Measurements from ENCODE around the gene TRIM41.

DNA sequence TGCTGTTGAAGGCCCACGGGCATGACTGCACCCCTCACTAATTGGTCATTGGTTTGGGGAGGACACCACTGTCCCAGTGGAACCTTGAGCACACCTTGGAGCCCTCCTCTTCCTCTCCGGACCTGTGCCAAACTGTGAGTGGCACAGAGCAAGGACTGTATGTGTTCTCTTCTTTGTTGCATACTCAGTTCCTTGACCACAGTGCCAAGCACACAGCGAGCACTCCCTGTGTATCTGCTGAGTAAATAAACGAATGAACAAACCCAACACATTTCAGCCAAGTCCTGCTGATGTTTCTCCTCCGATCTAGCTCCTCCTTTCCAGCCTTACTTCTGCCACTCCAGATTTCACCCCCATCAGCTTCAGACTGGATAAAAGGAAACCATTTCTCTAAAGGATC, 40.6 kb downstream of the TRIM41 start:
- no peak for TF ChIP-seq POLR2AphosphoS5 (IDR thresholded peaks at IDR 0.05)
- TF ChIP-seq, protein P1, sequence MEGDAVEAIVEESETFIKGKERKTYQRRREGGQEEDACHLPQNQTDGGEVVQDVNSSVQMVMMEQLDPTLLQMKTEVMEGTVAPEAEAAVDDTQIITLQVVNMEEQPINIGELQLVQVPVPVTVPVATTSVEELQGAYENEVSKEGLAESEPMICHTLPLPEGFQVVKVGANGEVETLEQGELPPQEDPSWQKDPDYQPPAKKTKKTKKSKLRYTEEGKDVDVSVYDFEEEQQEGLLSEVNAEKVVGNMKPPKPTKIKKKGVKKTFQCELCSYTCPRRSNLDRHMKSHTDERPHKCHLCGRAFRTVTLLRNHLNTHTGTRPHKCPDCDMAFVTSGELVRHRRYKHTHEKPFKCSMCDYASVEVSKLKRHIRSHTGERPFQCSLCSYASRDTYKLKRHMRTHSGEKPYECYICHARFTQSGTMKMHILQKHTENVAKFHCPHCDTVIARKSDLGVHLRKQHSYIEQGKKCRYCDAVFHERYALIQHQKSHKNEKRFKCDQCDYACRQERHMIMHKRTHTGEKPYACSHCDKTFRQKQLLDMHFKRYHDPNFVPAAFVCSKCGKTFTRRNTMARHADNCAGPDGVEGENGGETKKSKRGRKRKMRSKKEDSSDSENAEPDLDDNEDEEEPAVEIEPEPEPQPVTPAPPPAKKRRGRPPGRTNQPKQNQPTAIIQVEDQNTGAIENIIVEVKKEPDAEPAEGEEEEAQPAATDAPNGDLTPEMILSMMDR (IDR thresholded peaks at IDR 0.05), result no peak
- TF ChIP-seq POLR2A (IDR thresholded peaks at IDR 0.05), result no peak

Data from breast epithelium (tissue), 3 donors.